Activated CD4-positive, CD25-positive, alpha-beta regulatory T cell treated with anti-CD3 and anti-CD28 coated beads, Interleukin-2, amount 50 U/mL, for 72 hours (primary cell): ENCODE data around the gene NXT1.
"Not testable (repeated sequence)": the region's sequence is repeated elsewhere in the genome, so short reads cannot be mapped to it uniquely, and the experiment has no call there.

Experiments
- DNase-seq: peaks from one replicate; pipeline ENCODE4 v3.0.0; 2021

NXT1 gene

GRCh38 chr20:23331450-23332350 is 18.9 kb upstream of the NXT1 start:
- no peak for DNase-seq

DNA sequence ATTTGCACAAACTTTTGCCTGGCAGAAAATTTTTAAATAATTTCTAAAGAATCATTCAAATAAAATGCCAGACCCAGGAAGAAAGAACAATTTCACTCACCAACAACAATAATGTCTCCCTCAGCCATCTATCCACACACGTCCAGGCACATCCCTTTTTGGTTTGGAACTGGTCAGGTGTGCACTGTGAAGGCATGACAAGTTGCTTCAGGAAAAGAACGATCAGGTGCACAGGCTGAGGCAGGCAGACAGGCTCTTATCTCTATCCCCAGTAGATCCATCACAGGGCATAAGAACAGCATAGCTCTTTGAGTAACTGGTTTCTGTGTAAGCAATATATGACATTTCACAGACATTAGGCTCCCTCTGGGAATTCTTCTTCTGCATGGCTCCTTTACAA is 18.1 kb upstream of the NXT1 start:
- DNase-seq = no peak

- no peak for DNase-seq
Observed at GRCh38 chr20:23334111-23334510, 16.5 kb upstream of the NXT1 start.

GRCh38 chr20:23335521-23335920 is 15.1 kb upstream of the NXT1 start:
- DNase-seq = no peak

DNA sequence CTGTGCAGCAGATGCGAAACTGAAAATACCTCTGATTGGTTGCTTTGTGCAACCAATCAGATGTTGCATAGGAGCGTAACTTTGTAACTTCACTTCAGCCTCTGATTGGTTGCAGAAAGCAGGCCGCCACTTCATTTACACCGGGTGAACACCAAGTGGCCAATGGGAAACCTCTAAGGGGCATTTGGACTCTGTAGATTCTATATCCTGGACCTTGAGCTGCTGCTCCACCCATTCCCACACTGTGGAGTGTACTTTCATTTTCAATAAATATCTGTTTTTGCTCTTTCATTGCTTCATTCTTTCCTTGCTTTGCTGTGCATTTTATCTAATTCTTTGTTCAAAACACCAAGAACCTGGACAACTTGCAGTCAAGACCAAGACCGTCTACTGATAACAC is 14.1 kb upstream of the NXT1 start:
- DNase-seq = no peak

GRCh38 chr20:23337312-23337711 is 13.3 kb upstream of the NXT1 start:
- no peak for DNase-seq

DNA sequence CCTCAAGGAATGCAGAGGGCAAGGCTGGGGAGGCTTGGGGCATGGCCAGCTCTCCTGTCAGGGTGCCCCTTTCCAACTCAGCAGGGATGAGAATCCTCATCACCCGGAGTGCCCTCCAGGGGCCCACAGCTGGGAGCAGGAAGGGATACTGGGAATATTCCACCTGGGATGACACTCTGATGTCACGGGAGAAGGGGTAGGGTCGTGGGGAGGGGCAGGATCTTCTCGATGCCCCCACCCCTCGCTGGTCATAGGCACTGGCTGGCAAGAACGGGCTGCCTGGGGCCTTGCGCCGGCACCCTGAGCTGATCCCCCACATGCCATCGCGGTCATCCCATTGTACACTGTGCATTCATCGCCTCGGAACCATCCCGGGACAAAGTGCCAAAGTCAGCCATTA is 10.6 kb upstream of the NXT1 start:
- DNase-seq = no peak

DNA sequence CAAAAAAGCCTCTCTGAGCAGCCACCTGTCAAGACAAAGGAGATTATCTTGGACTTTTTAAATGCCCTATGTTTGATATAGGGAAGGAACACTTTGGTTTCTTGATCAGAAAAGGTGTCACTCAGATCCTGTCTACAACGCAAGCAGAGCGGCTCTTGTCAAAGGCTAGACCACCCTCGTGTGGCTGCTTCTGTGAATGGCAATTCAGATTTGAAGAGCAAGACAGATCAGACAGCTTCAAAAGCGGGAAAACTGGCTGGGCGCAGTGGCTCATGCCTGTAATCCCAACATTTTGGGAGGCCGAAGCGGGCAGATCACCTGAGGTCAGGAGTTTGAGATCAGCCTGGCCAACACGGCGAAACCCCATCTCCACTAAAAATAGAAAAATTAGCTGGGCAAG is 10.1 kb upstream of the NXT1 start:
- DNase-seq = no peak

GRCh38 chr20:23341073-23341472 is 9.5 kb upstream of the NXT1 start:
- DNase-seq = no peak

DNA sequence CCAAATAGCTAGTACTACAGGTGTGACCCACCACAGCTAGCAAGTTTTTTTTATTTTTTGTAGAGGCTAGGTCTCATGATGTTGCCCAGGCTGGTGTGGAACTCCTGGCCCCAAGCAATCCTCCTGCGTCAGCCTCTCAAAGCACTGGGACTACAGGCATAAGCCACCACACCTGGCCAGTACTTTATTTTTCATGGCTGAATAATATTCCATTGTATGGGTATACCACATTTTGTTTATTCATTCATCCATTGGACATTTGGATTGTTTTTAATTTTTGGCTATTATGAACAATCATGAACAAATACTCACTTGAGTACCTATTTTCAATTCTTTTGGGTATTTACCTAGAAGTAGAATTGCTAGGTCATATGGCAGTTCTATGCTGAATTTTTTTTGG is 7.0 kb upstream of the NXT1 start:
- DNase-seq = no peak

- DNase-seq = no peak
Observed at GRCh38 chr20:23344336-23344735, 6.3 kb upstream of the NXT1 start.

- no peak for DNase-seq
Observed at GRCh38 chr20:23346002-23346401, 4.6 kb upstream of the NXT1 start.

- DNase-seq = no peak
Observed at GRCh38 chr20:23347791-23348190, 2.8 kb upstream of the NXT1 start.

- not testable (repeated sequence) for DNase-seq
Observed at GRCh38 chr20:23348510-23348909, 2.1 kb upstream of the NXT1 start.

DNA sequence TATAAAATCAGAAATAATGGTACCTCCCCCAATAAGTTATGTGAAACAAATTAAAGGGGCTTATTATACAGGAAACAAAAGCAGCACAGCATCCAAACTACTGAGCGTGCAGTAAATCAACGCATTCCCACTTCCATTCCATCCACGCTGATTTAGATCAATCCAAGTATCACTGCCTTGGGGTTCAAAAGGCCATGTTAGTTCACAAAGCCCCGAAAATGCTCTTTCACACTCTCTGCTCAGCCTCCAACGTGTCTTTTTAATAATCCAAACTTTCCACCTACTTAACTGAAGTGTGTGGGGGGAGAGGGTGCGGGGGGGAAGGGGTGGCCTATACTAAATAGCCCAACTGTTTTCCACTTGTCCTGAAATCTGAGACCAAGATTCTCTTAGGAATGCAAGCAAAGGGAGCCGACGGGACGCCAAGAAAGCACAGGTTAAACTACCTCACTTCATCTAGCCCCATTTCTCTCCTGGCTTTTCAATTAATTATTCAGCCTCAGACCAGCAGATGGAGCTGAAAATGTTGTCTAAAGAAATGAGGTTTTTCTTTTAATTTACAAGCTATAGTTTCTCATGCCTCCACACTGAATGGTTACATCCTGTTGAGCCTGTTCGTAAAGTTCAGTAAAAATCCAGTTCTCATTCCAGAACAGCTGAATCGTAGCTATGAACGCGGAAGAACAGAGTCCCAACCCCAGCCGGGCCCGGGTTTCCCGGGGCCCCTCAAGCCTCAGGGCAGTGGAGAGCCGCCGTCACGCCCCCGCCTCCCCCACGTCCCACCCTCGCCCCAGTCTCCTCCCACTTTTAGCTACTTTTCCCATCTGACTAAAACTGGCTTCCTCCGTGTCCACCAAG is 1.0 kb upstream of the NXT1 start:
- no peak for DNase-seq

- peak; percentile 62 for DNase-seq
Observed at GRCh38 chr20:23350904-23351838, 580 bp downstream of the NXT1 start.

DNA sequence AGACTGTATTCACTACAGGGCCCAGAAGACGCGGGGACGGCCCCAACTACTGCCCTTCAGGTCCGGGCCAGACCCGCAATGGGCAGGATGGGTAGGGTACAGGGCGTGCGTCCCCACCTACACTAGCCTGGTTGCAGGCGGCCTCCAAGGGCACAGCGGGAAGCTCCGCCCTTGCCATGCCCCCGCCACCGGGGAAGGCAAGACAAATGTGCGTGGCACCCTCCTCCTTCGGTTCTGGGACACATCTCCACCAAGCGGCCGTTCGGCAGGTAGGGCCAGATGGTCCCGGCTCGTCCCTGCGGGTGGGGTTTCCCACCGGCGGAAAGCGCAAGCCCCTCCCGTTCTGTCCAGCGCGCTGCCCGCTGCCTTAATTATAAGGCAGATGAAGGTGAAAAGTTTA is 5.6 kb downstream of the NXT1 start:
- DNase-seq = no peak

- DNase-seq = peak; percentile 100
Observed at GRCh38 chr20:23357767-23358562, 7.4 kb downstream of the NXT1 start.

DNA sequence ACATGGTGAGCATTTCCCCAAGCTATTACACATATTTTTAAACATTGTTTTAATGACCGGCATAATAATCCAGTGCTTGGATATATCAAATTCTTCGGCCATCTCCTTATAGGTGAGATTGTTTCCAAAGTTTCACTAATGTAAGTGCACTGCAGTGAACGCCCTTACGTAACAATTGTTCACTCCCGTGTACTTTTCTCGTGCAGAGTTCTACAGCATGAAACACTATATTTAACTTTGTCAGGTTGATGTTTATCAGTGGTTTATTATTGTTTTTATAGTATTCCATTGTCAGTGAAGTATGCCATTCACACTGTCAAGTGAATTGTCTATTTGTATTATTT is 7.9 kb downstream of the NXT1 start:
- DNase-seq = no peak

DNA sequence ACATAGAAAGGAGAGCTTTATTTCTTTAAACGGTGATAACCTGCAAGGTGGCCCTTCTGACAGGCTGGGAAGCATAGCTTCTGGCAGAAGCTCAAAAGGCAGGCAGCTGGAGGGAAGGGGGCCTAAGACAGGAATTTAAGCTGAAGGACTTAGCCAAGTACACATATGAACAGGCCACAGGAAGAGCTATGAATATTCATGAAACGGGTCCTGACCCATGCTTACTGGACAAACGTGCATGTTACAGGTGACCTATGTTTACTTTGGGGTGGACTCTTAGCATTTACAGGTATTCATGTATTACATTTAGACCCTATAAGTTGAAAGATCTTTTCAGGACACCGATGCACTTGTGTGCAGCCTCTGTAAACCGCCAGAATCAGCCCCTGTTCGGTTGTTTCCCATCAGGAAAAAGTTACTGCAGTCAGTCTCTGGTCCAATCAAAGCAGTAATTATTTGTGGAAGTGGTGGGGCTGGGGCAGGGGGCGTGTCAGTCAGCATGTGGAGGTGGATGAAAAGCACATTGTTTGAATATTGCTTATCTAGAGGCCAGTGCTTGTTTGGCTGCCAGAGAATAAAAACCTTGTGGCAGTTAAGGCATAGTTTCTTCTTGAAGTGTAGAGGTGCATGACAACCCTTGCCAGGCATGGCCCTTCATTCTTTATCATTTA is 8.5 kb downstream of the NXT1 start:
- DNase-seq = no peak

DNA sequence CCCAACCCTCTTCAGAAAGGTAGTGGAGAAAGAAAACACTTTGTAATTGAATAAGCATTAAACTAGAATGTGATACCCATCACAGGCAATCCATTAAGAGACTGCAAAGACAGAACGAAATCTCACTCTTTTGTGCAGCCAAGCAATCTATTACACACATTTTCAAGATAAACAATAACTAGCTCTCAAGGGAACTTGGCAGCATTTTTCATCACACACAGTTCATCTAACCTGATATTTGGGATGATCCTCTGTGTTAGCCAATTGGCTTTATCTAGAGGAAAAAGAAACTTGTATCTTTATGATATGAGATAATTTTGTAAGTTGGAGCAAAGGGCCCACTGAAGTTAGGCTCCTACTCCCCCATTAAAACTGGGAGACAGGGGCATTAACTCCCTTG is 9.9 kb downstream of the NXT1 start:
- no peak for DNase-seq

DNA sequence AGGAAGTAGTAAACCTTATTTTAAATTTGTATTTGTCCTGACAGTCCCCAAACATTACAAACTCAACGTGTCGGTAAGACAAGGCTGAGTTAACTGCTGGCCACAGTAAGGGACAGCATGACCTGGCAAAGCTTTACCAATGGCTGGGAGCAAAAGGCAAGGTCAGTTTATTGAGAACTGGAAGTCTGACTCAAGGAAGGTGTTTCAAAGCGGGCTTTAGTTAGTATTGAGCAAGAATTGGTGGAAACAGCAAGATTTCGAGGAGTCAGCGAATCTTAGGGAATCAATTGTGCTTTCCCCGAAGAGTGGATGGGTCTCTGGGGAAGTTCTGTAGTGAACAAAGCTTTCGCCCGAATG is 10.5 kb downstream of the NXT1 start:
- no peak for DNase-seq
